ENCODE measurements around the gene NUDT6. TPM values are rescaled to one million over a fixed set of nuclear protein-coding genes. Genes with fewer than 3 reads are reported as not detected.

Gene NUDT6
- total and polyA plus RNA-seq, 2 donors from 2014 or later: 10.1 to 32.4 TPM

DNA sequence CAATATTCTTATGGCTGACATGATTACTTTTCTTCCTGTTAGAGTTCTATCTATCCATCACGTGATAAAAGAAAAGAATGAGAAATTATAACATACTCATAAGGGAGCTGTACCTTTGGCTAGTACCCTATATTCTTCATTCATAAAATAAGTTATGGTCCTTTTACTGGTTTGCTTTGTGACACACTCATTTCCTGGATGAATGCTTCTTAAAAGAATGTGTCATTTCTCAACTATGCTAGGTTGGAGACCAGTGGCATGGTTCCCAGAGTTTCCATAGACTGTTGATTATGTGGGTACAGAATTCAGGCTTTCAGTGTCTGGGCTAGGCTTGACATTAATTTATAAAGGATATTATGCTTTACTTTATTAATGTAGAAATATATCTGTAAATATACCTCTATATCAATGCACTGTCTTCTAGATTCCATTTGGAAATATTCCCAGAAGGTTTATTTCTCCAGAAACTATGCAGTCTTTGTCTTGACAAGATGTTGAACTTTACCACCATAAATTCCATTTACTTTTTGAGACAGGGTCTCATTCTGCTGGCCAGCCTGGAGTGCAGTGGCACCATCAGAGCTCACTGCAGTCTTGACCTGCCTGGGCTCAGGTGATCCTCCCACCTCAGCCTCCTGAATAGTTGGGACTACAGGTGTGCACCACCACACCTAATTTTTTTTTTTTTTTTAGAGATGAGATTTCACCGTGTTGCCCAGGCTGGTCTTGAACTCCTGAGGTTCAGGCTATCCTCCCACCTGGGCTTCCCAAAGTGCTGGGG is 23.8 kb downstream of the NUDT6 start:
- H3K36me3 ChIP-seq (ENCODE audit: control insufficient read depth in 2 of 3, insufficient read depth in 3 of 3, low read length in 3 of 3): no peaks in the 10 kb centered on the region
- H3K27ac ChIP-seq (ENCODE audit: low read depth in 2 of 2, low read length in 2 of 2): no peak overlapping the region
- intact Hi-C loops (cut with DNase I): no loop called here
- FAIRE-seq (no peak), DNase-seq (no peak)
- no peak overlapping the region for H3K4me3 ChIP-seq (ENCODE audit: low read length in 3 of 3)
- no peaks in the 10 kb centered on the region for H3K9me3 ChIP-seq (ENCODE audit: control insufficient read depth in 2 of 3, insufficient read depth in 1 of 3, low read length in 3 of 3)
- no peaks in the 10 kb centered on the region for H3K27me3 ChIP-seq (ENCODE audit: control insufficient read depth, insufficient read depth, low read length)
- no peak overlapping the region for H3K9ac ChIP-seq (ENCODE audit: low read length in 3 of 3)
- no peak for TF ChIP-seq CTCF (IDR thresholded peaks at IDR 0.05; ENCODE audit: borderline replicate concordance, extremely low read depth, insufficient read depth)
- no peaks in the 10 kb centered on the region for H3K4me1 ChIP-seq (ENCODE audit: control insufficient read depth in 2 of 3, insufficient read depth in 2 of 3, low read depth in 1 of 3, low read length in 3 of 3)

DNA sequence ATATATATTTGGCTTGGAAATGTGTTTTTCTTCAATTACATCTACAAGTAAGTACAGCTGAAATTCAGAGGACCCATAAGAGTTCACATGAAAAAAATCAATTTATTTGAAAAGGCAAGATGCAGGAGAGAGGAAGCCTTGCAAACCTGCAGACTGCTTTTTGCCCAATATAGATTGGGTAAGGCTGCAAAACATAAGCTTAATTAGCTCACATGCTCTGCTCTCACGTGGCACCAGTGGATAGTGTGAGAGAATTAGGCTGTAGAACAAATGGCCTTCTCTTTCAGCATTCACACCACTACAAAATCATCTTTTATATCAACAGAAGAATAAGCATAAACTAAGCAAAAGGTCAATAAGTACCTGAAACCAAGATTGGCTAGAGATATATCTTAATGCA is 26.1 kb downstream of the NUDT6 start:
- Histone ChIP-seq H3K27ac (ENCODE audit: low read depth in 2 of 2, low read length in 2 of 2) (no peak overlapping the region), H3K4me1 (ENCODE audit: control insufficient read depth in 2 of 3, insufficient read depth in 2 of 3, low read depth in 1 of 3, low read length in 3 of 3) (no peaks in the 10 kb centered on the region), H3K27me3 (ENCODE audit: control insufficient read depth, insufficient read depth, low read length) (no peaks in the 10 kb centered on the region), H3K9ac (ENCODE audit: low read length in 3 of 3) (no peak overlapping the region), H3K36me3 (ENCODE audit: control insufficient read depth in 2 of 3, insufficient read depth in 3 of 3, low read length in 3 of 3) (peaks cover 0 to 5% (median 0%) of the 10 kb centered on the region in 3 donors), H3K4me3 (ENCODE audit: low read length in 3 of 3) (no peak overlapping the region), H3K9me3 (ENCODE audit: control insufficient read depth in 2 of 3, insufficient read depth in 1 of 3, low read length in 3 of 3) (no peaks in the 10 kb centered on the region)
- no peak for TF ChIP-seq CTCF (IDR thresholded peaks at IDR 0.05; ENCODE audit: borderline replicate concordance, extremely low read depth, insufficient read depth)
- FAIRE-seq (no peak), DNase-seq (no peak)
- intact Hi-C loops (cut with DNase I): no loop called here

GRCh38 chr4:122895336-122895995 is 26.9 kb downstream of the NUDT6 start:
- no peaks in the 10 kb centered on the region for H3K4me1 ChIP-seq (ENCODE audit: control insufficient read depth in 2 of 3, insufficient read depth in 2 of 3, low read depth in 1 of 3, low read length in 3 of 3)
- peak overlapping the region in 1 of 3 donors; percentile 7 for H3K9ac ChIP-seq (ENCODE audit: low read length in 3 of 3)
- FAIRE-seq (peak; percentile 57), DNase-seq (no peak)
- no peak overlapping the region for H3K27ac ChIP-seq (ENCODE audit: low read depth in 2 of 2, low read length in 2 of 2)
- H3K27me3 ChIP-seq (ENCODE audit: control insufficient read depth, insufficient read depth, low read length): no peaks in the 10 kb centered on the region
- H3K9me3 ChIP-seq (ENCODE audit: control insufficient read depth in 2 of 3, insufficient read depth in 1 of 3, low read length in 3 of 3): no peaks in the 10 kb centered on the region
- intact Hi-C loops (cut with DNase I): no loop called here
- peaks cover 0 to 5% (median 0%) of the 10 kb centered on the region in 3 donors for H3K36me3 ChIP-seq (ENCODE audit: control insufficient read depth in 2 of 3, insufficient read depth in 3 of 3, low read length in 3 of 3)
- no peak overlapping the region for H3K4me3 ChIP-seq (ENCODE audit: low read length in 3 of 3)
- TF ChIP-seq CTCF (IDR thresholded peaks at IDR 0.05; ENCODE audit: borderline replicate concordance, extremely low read depth, insufficient read depth): no peak

Data from kidney (tissue), 14 donors.